SK-N-SH treated with all-trans-retinoic acid at 6 μM for 48 hours (cell line): ENCODE results near the gene KCNG2.

Source experiments
- ATAC-seq: fragments of 200-7000 bp; cut with Tn5 transposase; 3 replicates; pipeline ENCODE4 v1.9.1; 2020; ENCODE audit warnings: mild to moderate bottlenecking, moderate library complexity
- ARNTL ChIP-seq: fragments of 450-650 bp; formaldehyde crosslinking; IDR thresholded peaks from 2 replicates; pipeline ENCODE4 v1.5.0; 2020; ENCODE audit warnings: low read depth, mild to moderate bottlenecking, moderate library complexity, borderline replicate concordance
- BACH2 ChIP-seq: fragments of 250-450 bp; sonication (Bioruptor Pico); IDR thresholded peaks from 2 replicates; pipeline ENCODE4 v1.9.0; 2021; ENCODE audit warnings: mild to moderate bottlenecking, borderline replicate concordance
- CSDC2 ChIP-seq: fragments of 250-450 bp; sonication (Bioruptor Pico); IDR thresholded peaks from 2 replicates; pipeline ENCODE4 v1.5.0; 2020; ENCODE audit warnings: mild to moderate bottlenecking, moderate library complexity
- ESRRG ChIP-seq: fragments of 250-450 bp; sonication (Bioruptor Pico); IDR thresholded peaks from 2 replicates; pipeline ENCODE4 v1.6.1; 2021; ENCODE audit warnings: mild to moderate bottlenecking
- ISL1 ChIP-seq: fragments of 250-450 bp; sonication (Bioruptor Pico); IDR thresholded peaks from 2 replicates; pipeline ENCODE4 v2.1.2; 2022; ENCODE audit warnings: mild to moderate bottlenecking, moderate library complexity
- OSR1 ChIP-seq: fragments of 250-450 bp; sonication (Bioruptor Pico); IDR thresholded peaks from 2 replicates; pipeline ENCODE4 v1.8.0; 2022; ENCODE audit warnings: moderate library complexity, mild to moderate bottlenecking, inconsistent platforms
- PPARA ChIP-seq: fragments of 250-450 bp; sonication (Bioruptor Pico); IDR thresholded peaks from 2 replicates; pipeline ENCODE4 v1.5.0; 2020; ENCODE audit warnings: mild to moderate bottlenecking, borderline replicate concordance
- RARB ChIP-seq: fragments of 250-450 bp; sonication (Bioruptor Pico); IDR thresholded peaks from 2 replicates; pipeline ENCODE4 v1.8.0; 2021; ENCODE audit warnings: mild to moderate bottlenecking, moderate library complexity
- TCF4 ChIP-seq: fragments of 250-450 bp; sonication (Bioruptor Pico); IDR thresholded peaks from 2 replicates; pipeline ENCODE4 v1.8.0; 2021; ENCODE audit warnings: mild to moderate bottlenecking, moderate library complexity, borderline replicate concordance
- TOX ChIP-seq: fragments of 250-450 bp; sonication (Bioruptor Pico); IDR thresholded peaks from 2 replicates; pipeline ENCODE4 v1.8.0; 2021; ENCODE audit warnings: mild to moderate bottlenecking, moderate library complexity, borderline replicate concordance
- ZC3H10 ChIP-seq: fragments of 250-450 bp; sonication (Bioruptor Pico); IDR thresholded peaks from 2 replicates; pipeline ENCODE4 v1.5.1; 2021; ENCODE audit warnings: mild to moderate bottlenecking, moderate library complexity
- ZFP3 ChIP-seq: fragments of 250-450 bp; sonication (Bioruptor Pico); IDR thresholded peaks from 2 replicates; pipeline ENCODE4 v1.5.0; 2020; ENCODE audit warnings: mild to moderate bottlenecking, moderate library complexity
- ZFP30 ChIP-seq: fragments of 450-650 bp; formaldehyde crosslinking; IDR thresholded peaks from 2 replicates; pipeline ENCODE4 v1.5.0; 2022; ENCODE audit warnings: mild to moderate bottlenecking, moderate library complexity
- ZNF565 ChIP-seq: fragments of 450-650 bp; formaldehyde crosslinking; conservative IDR thresholded peaks from 2 replicates; pipeline ENCODE4 v1.5.0; 2020; ENCODE audit warnings: low read depth, mild to moderate bottlenecking, moderate library complexity
- ZNF70 ChIP-seq: fragments of 450-650 bp; formaldehyde crosslinking; IDR thresholded peaks from 2 replicates; pipeline ENCODE4 v1.5.0; 2020; ENCODE audit warnings: mild to moderate bottlenecking, moderate library complexity
- ZNF8 ChIP-seq: fragments of 450-650 bp; formaldehyde crosslinking; IDR thresholded peaks from 2 replicates; pipeline ENCODE4 v1.5.0; 2020; ENCODE audit warnings: mild to moderate bottlenecking, moderate library complexity
- TF ChIP-seq, protein P1 (sequence below): fragments of 250-450 bp; sonication (Bioruptor Pico); IDR thresholded peaks from 2 replicates; pipeline ENCODE4 v1.5.1; 2020; ENCODE audit warnings: low read depth, mild to moderate bottlenecking, moderate library complexity
- TF ChIP-seq, protein P2 (sequence below): fragments of 250-450 bp; sonication (Bioruptor Pico); IDR thresholded peaks from 2 replicates; pipeline ENCODE4 v1.8.0; 2020; ENCODE audit warnings: mild to moderate bottlenecking, moderate library complexity, borderline replicate concordance
- TF ChIP-seq, protein P3 (sequence below): fragments of 250-450 bp; sonication (Bioruptor Pico); IDR thresholded peaks from 2 replicates; pipeline ENCODE4 v1.5.0; 2020; ENCODE audit warnings: mild to moderate bottlenecking, moderate library complexity
- TF ChIP-seq, protein P4 (sequence below): fragments of 250-450 bp; sonication (Bioruptor Pico); IDR thresholded peaks from 2 replicates; pipeline ENCODE4 v1.8.0; 2021; ENCODE audit warnings: low read depth, mild to moderate bottlenecking, moderate library complexity, borderline replicate concordance

The KCNG2 gene

DNA sequence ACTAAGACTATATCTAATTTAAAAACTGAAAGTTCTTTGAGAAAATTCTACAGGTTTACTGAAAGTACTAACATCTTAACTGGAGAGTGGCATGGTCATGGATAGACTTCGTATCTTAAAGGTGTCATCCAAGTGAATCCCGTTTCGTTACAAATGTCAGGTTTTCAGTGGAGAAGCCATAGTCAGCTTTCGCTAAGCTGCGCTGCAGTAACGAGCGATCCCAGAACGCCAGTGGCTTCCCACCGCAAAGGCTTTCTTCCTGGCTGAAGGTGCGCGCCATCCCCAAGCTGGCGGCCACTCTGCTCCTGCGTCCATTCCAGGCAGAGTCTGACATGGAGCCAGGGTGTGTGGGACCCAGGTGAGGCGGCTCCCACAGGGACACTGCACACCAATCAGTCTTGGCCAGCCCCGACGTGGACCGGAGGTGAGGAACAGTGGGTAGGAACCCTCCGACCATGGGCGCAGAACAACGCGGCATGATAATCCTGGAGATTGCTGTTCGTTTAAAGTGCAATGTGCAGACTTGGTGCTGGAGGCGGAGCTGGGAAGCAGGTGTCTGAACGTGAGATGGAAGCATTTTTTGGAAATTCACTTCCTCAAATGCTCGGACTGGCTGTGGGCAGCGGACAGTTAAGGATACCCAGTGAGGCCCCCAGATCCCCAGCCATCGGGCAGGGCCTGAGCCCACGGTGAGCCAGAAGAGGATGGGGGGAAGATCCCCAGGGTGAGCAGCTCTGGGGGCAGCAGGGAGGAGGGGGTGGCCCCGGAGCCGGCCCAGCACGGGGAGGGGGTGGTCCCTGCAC, 27.8 kb upstream of the KCNG2 start (continued):
- TF ChIP-seq TOX (CRISPR knock-in tag): no peak
- TF ChIP-seq CSDC2 (CRISPR knock-in tag): no peak
- TF ChIP-seq, all 23 proteins: peak for 0

DNA sequence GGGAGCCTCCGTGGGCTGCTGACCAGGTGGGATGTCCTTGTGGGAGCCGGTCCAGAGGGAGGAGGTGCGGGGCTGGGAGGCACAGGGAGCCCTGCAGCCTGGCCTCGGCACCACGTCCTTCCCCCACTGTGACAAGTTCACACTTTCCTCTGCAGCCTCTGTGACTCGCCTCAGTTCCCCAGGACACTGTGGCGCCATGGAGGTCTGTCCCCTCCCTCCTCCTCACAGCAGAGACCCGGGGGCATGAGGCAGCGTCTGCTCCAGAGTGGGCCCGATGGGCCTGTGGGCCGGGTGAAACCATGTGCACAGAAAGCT, 27.3 kb upstream of the KCNG2 start:
- ATAC-seq: no peak
- TF ChIP-seq ISL1 (CRISPR knock-in tag) (no peak), ESRRG (CRISPR knock-in tag) (no peak), RARB (CRISPR knock-in tag) (no peak)

DNA sequence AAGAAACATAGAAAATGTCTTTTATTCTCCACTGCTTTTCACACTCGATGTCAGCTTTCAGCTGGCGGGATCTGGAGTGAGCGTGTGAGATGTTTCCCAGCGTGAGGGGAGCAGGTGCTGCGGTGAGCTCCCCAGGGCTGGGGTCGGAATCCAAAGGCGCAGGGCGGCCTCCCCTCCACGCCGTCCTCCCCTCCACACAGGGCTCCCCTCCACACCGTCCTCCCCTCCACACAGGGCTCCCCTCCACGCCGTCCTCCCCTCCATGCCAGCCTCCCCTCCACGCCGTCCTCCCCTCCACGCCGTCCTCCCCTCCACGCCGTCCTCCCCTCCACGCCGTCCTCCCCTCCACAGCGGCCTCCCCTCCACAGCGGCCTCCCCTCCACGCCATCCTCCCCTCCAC, 26.9 kb upstream of the KCNG2 start:
- no peak for ATAC-seq
- no peak for TF ChIP-seq ZFP30
- no peak for TF ChIP-seq ZNF565 (CRISPR knock-in tag)
- TF ChIP-seq BACH2 (CRISPR knock-in tag): no peak
- TF ChIP-seq ZNF70 (CRISPR knock-in tag): no peak

DNA sequence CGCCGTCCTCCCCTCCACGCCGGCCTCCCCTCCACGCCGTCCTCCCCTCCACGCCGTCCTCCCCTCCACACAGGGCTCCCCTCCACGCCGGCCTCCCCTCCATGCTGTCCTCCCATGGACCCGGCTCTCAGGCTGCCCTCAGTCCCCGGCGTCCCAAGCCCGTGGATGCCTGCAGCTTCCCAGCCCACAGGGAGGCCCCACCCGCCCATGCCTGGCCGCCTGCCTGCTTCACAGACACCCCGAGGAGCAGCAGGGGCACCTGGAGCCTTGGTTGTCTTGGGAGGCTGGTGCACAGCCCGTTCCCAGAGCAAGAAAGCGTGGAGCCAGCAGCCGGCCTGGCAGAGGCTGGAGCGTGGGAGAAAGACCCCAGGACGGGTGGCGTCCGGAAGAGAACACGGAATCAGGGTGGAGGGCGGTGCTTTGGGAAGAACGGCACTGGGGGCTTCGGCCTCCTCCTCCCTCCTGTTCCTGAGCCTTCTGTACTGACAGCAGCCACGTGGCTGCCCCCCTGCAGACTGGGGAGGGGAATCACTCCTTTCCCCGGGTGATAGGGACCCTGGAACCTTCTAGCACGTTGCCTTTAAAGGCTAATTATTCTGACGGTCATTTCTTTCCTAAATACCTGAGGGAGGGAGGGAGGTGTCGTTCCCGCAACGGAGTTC, 26.2 kb upstream of the KCNG2 start:
- TF ChIP-seq BACH2 (CRISPR knock-in tag): no peak
- TF ChIP-seq, protein P1, sequence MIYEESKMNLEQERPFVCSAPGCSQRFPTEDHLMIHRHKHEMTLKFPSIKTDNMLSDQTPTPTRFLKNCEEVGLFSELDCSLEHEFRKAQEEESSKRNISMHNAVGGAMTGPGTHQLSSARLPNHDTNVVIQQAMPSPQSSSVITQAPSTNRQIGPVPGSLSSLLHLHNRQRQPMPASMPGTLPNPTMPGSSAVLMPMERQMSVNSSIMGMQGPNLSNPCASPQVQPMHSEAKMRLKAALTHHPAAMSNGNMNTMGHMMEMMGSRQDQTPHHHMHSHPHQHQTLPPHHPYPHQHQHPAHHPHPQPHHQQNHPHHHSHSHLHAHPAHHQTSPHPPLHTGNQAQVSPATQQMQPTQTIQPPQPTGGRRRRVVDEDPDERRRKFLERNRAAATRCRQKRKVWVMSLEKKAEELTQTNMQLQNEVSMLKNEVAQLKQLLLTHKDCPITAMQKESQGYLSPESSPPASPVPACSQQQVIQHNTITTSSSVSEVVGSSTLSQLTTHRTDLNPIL (CRISPR knock-in tag): no peak
- no peak for ATAC-seq

DNA sequence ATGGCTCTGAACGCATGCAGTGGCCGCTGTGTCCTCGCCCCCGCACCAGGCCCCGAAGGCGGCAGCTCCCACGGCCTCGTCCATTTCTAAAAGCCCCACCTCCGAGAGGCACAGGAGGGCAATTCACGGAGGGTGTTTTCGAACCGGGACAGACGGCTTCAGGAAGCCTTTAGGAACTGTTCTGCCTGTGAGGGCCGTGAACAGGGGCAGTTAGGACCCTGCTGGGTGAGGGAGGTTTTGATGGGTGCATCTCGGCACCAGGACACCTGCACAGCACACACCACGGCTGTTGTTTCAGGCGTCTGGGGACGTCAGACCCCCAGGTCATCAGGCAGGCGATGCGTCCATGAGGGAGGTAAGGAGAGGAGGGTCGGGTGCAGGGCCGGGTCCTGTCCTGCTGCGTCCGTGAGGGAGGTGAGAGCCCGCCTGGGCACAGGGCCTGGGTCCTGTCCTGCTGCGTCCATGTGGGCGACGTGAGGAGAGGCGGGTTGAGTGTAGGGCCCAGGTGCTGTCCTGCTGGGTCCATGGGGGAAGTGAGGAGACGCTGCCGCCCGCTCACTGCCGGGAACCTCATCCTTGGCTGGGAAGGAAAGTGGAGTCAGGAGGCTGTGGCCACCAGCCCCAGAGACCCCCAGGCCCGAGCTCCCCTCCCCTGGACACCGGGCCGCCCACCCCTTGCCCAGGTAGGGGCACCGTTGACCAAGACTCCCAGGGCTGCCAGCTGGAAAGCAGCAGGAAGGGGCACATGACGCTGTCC, 25.5 kb upstream of the KCNG2 start:
- ATAC-seq: no peak; the same call in 2 of the 3 replicates
- TF ChIP-seq PPARA (CRISPR knock-in tag) (no peak), ZC3H10 (no peak), ESRRG (CRISPR knock-in tag) (no peak), TOX (CRISPR knock-in tag) (no peak), ZNF565 (CRISPR knock-in tag) (no peak), ZNF8 (CRISPR knock-in tag) (no peak), RARB (CRISPR knock-in tag) (no peak), OSR1 (CRISPR knock-in tag) (no peak), TCF4 (CRISPR knock-in tag) (no peak), ZFP3 (CRISPR knock-in tag) (no peak), CSDC2 (CRISPR knock-in tag) (no peak), ARNTL (CRISPR knock-in tag) (no peak), ZNF70 (CRISPR knock-in tag) (no peak), BACH2 (CRISPR knock-in tag) (no peak), ISL1 (CRISPR knock-in tag) (no peak), ZFP30 (no peak)
- TF ChIP-seq, protein P2, sequence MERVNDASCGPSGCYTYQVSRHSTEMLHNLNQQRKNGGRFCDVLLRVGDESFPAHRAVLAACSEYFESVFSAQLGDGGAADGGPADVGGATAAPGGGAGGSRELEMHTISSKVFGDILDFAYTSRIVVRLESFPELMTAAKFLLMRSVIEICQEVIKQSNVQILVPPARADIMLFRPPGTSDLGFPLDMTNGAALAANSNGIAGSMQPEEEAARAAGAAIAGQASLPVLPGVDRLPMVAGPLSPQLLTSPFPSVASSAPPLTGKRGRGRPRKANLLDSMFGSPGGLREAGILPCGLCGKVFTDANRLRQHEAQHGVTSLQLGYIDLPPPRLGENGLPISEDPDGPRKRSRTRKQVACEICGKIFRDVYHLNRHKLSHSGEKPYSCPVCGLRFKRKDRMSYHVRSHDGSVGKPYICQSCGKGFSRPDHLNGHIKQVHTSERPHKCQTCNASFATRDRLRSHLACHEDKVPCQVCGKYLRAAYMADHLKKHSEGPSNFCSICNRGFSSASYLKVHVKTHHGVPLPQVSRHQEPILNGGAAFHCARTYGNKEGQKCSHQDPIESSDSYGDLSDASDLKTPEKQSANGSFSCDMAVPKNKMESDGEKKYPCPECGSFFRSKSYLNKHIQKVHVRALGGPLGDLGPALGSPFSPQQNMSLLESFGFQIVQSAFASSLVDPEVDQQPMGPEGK: no peak
- TF ChIP-seq, protein P3, sequence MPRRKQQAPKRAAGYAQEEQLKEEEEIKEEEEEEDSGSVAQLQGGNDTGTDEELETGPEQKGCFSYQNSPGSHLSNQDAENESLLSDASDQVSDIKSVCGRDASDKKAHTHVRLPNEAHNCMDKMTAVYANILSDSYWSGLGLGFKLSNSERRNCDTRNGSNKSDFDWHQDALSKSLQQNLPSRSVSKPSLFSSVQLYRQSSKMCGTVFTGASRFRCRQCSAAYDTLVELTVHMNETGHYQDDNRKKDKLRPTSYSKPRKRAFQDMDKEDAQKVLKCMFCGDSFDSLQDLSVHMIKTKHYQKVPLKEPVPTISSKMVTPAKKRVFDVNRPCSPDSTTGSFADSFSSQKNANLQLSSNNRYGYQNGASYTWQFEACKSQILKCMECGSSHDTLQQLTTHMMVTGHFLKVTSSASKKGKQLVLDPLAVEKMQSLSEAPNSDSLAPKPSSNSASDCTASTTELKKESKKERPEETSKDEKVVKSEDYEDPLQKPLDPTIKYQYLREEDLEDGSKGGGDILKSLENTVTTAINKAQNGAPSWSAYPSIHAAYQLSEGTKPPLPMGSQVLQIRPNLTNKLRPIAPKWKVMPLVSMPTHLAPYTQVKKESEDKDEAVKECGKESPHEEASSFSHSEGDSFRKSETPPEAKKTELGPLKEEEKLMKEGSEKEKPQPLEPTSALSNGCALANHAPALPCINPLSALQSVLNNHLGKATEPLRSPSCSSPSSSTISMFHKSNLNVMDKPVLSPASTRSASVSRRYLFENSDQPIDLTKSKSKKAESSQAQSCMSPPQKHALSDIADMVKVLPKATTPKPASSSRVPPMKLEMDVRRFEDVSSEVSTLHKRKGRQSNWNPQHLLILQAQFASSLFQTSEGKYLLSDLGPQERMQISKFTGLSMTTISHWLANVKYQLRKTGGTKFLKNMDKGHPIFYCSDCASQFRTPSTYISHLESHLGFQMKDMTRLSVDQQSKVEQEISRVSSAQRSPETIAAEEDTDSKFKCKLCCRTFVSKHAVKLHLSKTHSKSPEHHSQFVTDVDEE: no peak
- TF ChIP-seq, protein P4, sequence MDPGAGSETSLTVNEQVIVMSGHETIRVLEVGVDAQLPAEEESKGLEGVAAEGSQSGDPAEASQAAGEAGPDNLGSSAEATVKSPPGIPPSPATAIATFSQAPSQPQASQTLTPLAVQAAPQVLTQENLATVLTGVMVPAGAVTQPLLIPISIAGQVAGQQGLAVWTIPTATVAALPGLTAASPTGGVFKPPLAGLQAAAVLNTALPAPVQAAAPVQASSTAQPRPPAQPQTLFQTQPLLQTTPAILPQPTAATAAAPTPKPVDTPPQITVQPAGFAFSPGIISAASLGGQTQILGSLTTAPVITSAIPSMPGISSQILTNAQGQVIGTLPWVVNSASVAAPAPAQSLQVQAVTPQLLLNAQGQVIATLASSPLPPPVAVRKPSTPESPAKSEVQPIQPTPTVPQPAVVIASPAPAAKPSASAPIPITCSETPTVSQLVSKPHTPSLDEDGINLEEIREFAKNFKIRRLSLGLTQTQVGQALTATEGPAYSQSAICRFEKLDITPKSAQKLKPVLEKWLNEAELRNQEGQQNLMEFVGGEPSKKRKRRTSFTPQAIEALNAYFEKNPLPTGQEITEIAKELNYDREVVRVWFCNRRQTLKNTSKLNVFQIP: no peak
